SKM-1 treated with dmso at 0.1 percent for 144 hours (cell line): ENCODE data around the gene HDLBP.

Experiments
- DNase-seq: peaks from one replicate; lab custom pipeline; 2025; ENCODE audit not compliant: unreplicated experiment; lab: John Stamatoyannopoulos, UW

HDLBP gene

GRCh38 chr2:241214209-241214608 lies 101.3 kb downstream of the HDLBP start:
- no peak for DNase-seq

GRCh38 chr2:241213567-241213966 lies 101.9 kb downstream of the HDLBP start:
- no peak for DNase-seq

GRCh38 chr2:241213041-241213440 lies 102.4 kb downstream of the HDLBP start:
- no peak for DNase-seq

GRCh38 chr2:241211276-241211675 lies 104.2 kb downstream of the HDLBP start:
- DNase-seq: no peak

GRCh38 chr2:241209271-241209670 lies 106.2 kb downstream of the HDLBP start:
- no peak for DNase-seq

- DNase-seq: no peak
Measured at GRCh38 chr2:241208058-241208457, 107.4 kb downstream of the HDLBP start.

- DNase-seq: no peak
Measured at GRCh38 chr2:241207641-241208040, 107.8 kb downstream of the HDLBP start.

GRCh38 chr2:241207151-241207550 lies 108.3 kb downstream of the HDLBP start:
- no peak for DNase-seq

GRCh38 chr2:241205086-241205485 lies 110.4 kb downstream of the HDLBP start:
- DNase-seq: no peak

- no peak for DNase-seq
Measured at GRCh38 chr2:241204490-241204889, 111.0 kb downstream of the HDLBP start.

- no peak for DNase-seq
Measured at GRCh38 chr2:241204010-241204384, 111.5 kb downstream of the HDLBP start.

- DNase-seq: no peak
Measured at GRCh38 chr2:241203218-241204009, 112.1 kb downstream of the HDLBP start.

GRCh38 chr2:241202681-241203080 lies 112.8 kb downstream of the HDLBP start:
- no peak for DNase-seq

GRCh38 chr2:241202268-241202585 lies 113.2 kb downstream of the HDLBP start:
- no peak for DNase-seq

- no peak for DNase-seq
Measured at GRCh38 chr2:241201445-241202267, 113.8 kb downstream of the HDLBP start.

- DNase-seq: peak; percentile 64
Measured at GRCh38 chr2:241200822-241201395, 114.6 kb downstream of the HDLBP start.

GRCh38 chr2:241199897-241200821 lies 115.3 kb downstream of the HDLBP start:
- DNase-seq: peak; percentile 13

GRCh38 chr2:241199286-241199685 lies 116.2 kb downstream of the HDLBP start:
- no peak for DNase-seq

GRCh38 chr2:241198381-241199279 lies 116.8 kb downstream of the HDLBP start:
- DNase-seq: no peak

- no peak for DNase-seq
Measured at GRCh38 chr2:241197947-241198346, 117.5 kb downstream of the HDLBP start.
